Measurements from ENCODE around the gene COL4A2. TPM values are rescaled to one million over a fixed set of nuclear protein-coding genes. Genes with fewer than 3 reads are reported as not detected.

COL4A2 gene
- total RNA-seq, 1 experiment from 2014 or later: 66.0 TPM

DNA sequence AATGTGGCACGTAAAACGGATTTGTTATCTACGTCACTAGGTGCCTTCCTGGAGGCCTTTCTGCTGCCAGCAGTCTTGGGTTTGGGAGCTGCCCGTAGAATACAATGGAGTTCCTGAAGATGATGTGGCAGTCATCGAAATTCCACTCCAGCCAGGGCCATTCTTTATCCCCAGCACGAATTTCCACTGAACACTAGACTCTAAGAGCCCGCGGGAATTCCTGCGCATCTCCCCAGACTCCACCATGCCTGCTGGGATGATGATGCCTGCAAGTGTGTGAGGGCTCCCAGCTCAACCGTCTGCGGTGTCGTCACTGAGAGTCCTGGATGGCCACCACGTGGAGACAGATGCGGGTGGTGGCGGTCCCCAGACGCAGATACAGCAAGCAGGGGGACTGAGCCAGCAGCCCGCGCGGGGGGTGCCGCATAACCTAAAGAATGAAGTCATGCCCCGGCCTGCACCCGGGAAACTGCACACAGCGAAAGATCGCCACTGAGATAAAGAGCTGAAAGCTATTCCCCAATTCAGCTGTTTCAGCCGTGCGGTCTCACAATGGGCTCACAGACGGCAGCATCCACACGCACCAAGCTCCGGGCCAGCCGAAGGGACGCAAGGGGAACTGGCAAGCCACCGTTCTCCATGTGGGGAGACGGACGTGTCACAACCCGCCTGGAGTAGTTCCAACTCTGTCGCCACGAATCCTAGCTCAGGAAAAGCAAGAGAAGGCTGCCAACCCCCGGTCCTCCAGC, 41.2 kb upstream of the COL4A2 start:
- H3K36me3 Mint-ChIP-seq (ENCODE audit: insufficient read depth, unreplicated experiment): no peaks in the 10 kb centered on the region
- TF ChIP-seq, protein P1, sequence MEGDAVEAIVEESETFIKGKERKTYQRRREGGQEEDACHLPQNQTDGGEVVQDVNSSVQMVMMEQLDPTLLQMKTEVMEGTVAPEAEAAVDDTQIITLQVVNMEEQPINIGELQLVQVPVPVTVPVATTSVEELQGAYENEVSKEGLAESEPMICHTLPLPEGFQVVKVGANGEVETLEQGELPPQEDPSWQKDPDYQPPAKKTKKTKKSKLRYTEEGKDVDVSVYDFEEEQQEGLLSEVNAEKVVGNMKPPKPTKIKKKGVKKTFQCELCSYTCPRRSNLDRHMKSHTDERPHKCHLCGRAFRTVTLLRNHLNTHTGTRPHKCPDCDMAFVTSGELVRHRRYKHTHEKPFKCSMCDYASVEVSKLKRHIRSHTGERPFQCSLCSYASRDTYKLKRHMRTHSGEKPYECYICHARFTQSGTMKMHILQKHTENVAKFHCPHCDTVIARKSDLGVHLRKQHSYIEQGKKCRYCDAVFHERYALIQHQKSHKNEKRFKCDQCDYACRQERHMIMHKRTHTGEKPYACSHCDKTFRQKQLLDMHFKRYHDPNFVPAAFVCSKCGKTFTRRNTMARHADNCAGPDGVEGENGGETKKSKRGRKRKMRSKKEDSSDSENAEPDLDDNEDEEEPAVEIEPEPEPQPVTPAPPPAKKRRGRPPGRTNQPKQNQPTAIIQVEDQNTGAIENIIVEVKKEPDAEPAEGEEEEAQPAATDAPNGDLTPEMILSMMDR (IDR thresholded peaks at IDR 0.05; ENCODE audit: unreplicated experiment): no peak
- no peaks in the 10 kb centered on the region for H3K27me3 Mint-ChIP-seq (ENCODE audit: insufficient read depth, unreplicated experiment)
- CTCF ChIA-PET: interaction anchor here (0.7 to 1.4 kb wide), 2 partner anchors 11 to 80 kb away, joined by 3 to 4 read pairs; no protein-coding TSS in a partner anchor
- intact Hi-C loops (cut with micrococcal nuclease): no loop called here
- DNase-seq (ENCODE audit: unreplicated experiment): no peak
- POLR2A ChIA-PET: no interaction called here
- H3K27ac Mint-ChIP-seq (ENCODE audit: low read depth, unreplicated experiment): no peak overlapping the region
- BruUV-seq (replicated peaks): no TSS peak
- no peak overlapping the region for H3K4me3 Mint-ChIP-seq (ENCODE audit: unreplicated experiment)
- peaks cover 8% of the 10 kb centered on the region for H3K4me1 Mint-ChIP-seq (ENCODE audit: insufficient read depth, unreplicated experiment)
- H3K9me3 Mint-ChIP-seq (ENCODE audit: unreplicated experiment): no peaks in the 10 kb centered on the region

DNA sequence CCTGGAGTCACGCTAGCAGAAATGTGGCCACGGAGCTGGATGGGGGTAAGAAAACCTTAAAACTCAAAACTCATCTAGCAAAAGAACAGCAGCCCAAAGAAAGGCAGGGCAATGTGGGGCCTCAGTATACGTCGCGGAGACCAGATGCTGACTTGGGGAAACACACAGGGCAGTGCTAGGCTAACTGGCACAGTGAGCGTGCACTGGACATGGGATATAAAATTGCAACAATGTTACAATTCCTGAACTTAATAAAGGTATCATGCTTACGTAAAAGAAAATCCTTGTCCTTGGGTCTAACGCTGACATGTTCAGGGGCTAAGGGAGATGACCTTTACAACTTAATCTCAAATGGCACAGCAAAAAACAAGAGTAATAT, 40.7 kb upstream of the COL4A2 start:
- H3K4me3 Mint-ChIP-seq (ENCODE audit: unreplicated experiment): no peak overlapping the region
- H3K4me1 Mint-ChIP-seq (ENCODE audit: insufficient read depth, unreplicated experiment): peaks cover 5% of the 10 kb centered on the region
- DNase-seq (ENCODE audit: unreplicated experiment): no peak
- H3K27ac Mint-ChIP-seq (ENCODE audit: low read depth, unreplicated experiment): no peak overlapping the region
- TF ChIP-seq, protein P1 (IDR thresholded peaks at IDR 0.05; ENCODE audit: unreplicated experiment): no peak
- intact Hi-C loops (cut with micrococcal nuclease): no loop called here
- no TSS peak for BruUV-seq (replicated peaks)
- ChIA-PET CTCF (no interaction called here), POLR2A (no interaction called here)
- no peaks in the 10 kb centered on the region for H3K27me3 Mint-ChIP-seq (ENCODE audit: insufficient read depth, unreplicated experiment)
- no peaks in the 10 kb centered on the region for H3K9me3 Mint-ChIP-seq (ENCODE audit: unreplicated experiment)
- H3K36me3 Mint-ChIP-seq (ENCODE audit: insufficient read depth, unreplicated experiment): no peaks in the 10 kb centered on the region

DNA sequence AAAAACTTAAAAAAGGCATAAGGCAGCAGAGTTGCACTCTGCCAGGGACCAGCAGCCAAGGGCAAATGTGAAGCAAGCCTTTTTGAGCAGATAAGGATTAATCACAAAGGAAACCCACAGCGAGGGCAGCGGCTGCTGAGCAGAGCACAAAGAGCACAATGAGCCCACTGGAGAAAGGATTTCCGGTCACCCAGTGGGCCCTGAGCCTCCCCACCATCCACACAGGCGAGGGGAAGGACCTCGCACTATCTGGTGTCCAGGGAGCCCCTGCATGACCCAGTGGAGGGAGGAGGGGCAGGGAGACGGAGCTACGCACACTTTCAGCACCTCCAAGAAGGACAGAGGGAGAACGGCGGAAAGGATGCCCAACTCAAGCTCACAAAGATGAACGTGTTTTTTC, 40.1 kb upstream of the COL4A2 start:
- Mint-ChIP-seq H3K4me1 (ENCODE audit: insufficient read depth, unreplicated experiment) (no peaks in the 10 kb centered on the region), H3K36me3 (ENCODE audit: insufficient read depth, unreplicated experiment) (no peaks in the 10 kb centered on the region), H3K27me3 (ENCODE audit: insufficient read depth, unreplicated experiment) (no peaks in the 10 kb centered on the region), H3K9me3 (ENCODE audit: unreplicated experiment) (no peaks in the 10 kb centered on the region), H3K4me3 (ENCODE audit: unreplicated experiment) (no peak overlapping the region), H3K27ac (ENCODE audit: low read depth, unreplicated experiment) (no peak overlapping the region)
- intact Hi-C loops (cut with micrococcal nuclease): no loop called here
- no TSS peak for BruUV-seq (replicated peaks)
- POLR2A ChIA-PET: no interaction called here
- TF ChIP-seq, protein P1 (IDR thresholded peaks at IDR 0.05; ENCODE audit: unreplicated experiment): no peak
- DNase-seq (ENCODE audit: unreplicated experiment): no peak
- CTCF ChIA-PET: interaction anchor here (0.6 kb wide), 2 partner anchors 320 to 970 kb away, joined by 3 read pairs; no protein-coding TSS in a partner anchor

DNA sequence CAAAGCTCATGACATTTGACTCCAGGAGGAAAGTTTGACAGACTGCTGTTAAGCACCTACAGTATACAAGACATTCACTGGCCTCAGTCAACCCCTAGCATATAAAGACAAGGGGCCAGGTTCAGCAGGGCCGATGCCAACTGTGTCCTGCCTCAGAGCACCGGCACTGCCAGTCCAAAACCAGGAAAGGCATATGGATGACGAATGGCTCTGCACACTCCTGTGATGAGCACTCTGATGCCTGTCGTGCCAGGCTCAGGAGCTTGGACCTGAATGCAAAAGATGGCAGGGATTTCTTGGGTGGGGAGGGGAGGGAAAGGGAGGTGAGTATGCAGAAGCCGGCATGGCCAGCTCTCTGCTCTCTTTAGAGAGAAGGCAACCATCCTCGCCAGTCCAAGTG, 39.0 kb upstream of the COL4A2 start:
- no peaks in the 10 kb centered on the region for H3K36me3 Mint-ChIP-seq (ENCODE audit: insufficient read depth, unreplicated experiment)

More for the DNA sequence above, 39.0 kb upstream of the COL4A2 start:
- CTCF ChIA-PET: no interaction called here
- POLR2A ChIA-PET: no interaction called here
- Mint-ChIP-seq H3K9me3 (ENCODE audit: unreplicated experiment) (no peaks in the 10 kb centered on the region), H3K27me3 (ENCODE audit: insufficient read depth, unreplicated experiment) (no peaks in the 10 kb centered on the region), H3K27ac (ENCODE audit: low read depth, unreplicated experiment) (no peak overlapping the region), H3K4me1 (ENCODE audit: insufficient read depth, unreplicated experiment) (no peaks in the 10 kb centered on the region), H3K4me3 (ENCODE audit: unreplicated experiment) (no peak overlapping the region)
- intact Hi-C loops (cut with micrococcal nuclease): no loop called here
- TF ChIP-seq, protein P1 (IDR thresholded peaks at IDR 0.05; ENCODE audit: unreplicated experiment): no peak
- no peak for DNase-seq (ENCODE audit: unreplicated experiment)
- BruUV-seq (replicated peaks): no TSS peak
